GM23338 (cell line): ENCODE results near the gene AGBL4.

Experiments used
- CREB1 ChIP-seq: fragments of 250-450 bp; sonication (Bioruptor Pico); IDR thresholded peaks from 2 replicates; pipeline ENCODE4 v1.5.0; 2020; ENCODE audit warnings: low read depth, mild to moderate bottlenecking, moderate library complexity
- CTCF ChIP-seq, 2 experiments: fragments of 200-600 bp in 1 of 2; sonication (generic) in 1 of 2; conservative IDR thresholded peaks; 2 replicates each; pipeline versions ENCODE4 v1.5.1 to v1.6.1; 2016 to 2017; ENCODE audit warnings: antibody characterized with exemption in 2 of 2, low read depth in 2 of 2, mild to moderate bottlenecking in 2 of 2, moderate library complexity in 1 of 2
- ETS1 ChIP-seq: IDR thresholded peaks from 2 replicates; pipeline ENCODE4 v1.6.1; 2016; ENCODE audit warnings: antibody characterized with exemption
- EZH2 ChIP-seq: fragments of 200-600 bp; sonication (generic); IDR thresholded peaks from one replicate; pipeline ENCODE4 v1.8.0; 2017; ENCODE audit warnings: antibody characterized with exemption, mild to moderate bottlenecking, low read depth; ENCODE audit not compliant: unreplicated experiment
- EZH2phosphoT487 ChIP-seq: fragments of 200-600 bp; sonication (generic); IDR thresholded peaks from one replicate; pipeline ENCODE4 v1.8.1; 2018; ENCODE audit warnings: antibody characterized with exemption; ENCODE audit not compliant: unreplicated experiment
- JUNB ChIP-seq: IDR thresholded peaks from one replicate; pipeline ENCODE4 v1.6.1; 2016; ENCODE audit warnings: antibody characterized with exemption; ENCODE audit not compliant: unreplicated experiment
- NANOG ChIP-seq: IDR thresholded peaks from 2 replicates; pipeline ENCODE4 v1.6.1; 2016; ENCODE audit warnings: antibody characterized with exemption, borderline replicate concordance
- POLR2AphosphoS5 ChIP-seq: IDR thresholded peaks from 2 replicates; pipeline ENCODE4 v1.6.1; 2016; ENCODE audit warnings: antibody characterized with exemption, low read depth
- REST ChIP-seq: IDR thresholded peaks from one replicate; pipeline ENCODE4 v1.6.1; 2018; ENCODE audit warnings: antibody characterized with exemption; ENCODE audit not compliant: unreplicated experiment
- ZNF331 ChIP-seq: fragments of 250-450 bp; sonication (Bioruptor Pico); IDR thresholded peaks from 2 replicates; pipeline ENCODE4 v1.5.0; 2020; ENCODE audit warnings: low read depth, mild to moderate bottlenecking, moderate library complexity

GRCh38 chr1:48761411-48761810 lies 1262.3 kb downstream of the AGBL4 start:
- no peak for TF ChIP-seq CTCF (conservative IDR thresholded peaks at IDR 0.05; ENCODE audit: low read depth in 2 of 2)
- no peak for TF ChIP-seq REST
- TF ChIP-seq EZH2, result no peak
- TF ChIP-seq POLR2AphosphoS5, result no peak
- no peak for TF ChIP-seq CREB1 (CRISPR knock-in tag)
- no peak for TF ChIP-seq JUNB
- TF ChIP-seq EZH2phosphoT487, result no peak
- no peak for TF ChIP-seq ZNF331 (CRISPR knock-in tag)
- TF ChIP-seq NANOG, result no peak
- TF ChIP-seq ETS1, result no peak
